OCI-LY7 (cell line): ENCODE results near the gene CRIP2. TPM values are rescaled to one million over a fixed set of nuclear protein-coding genes. Genes with fewer than 3 reads are reported as not detected.

Source experiments
- BruUV-seq: library from RNA; stranded (reverse); fragments of 400-500 nt; replicated peaks from 2 replicates; lab custom pipeline; 2021; lab: Mats Ljungman, UMichigan
- CTCF ChIA-PET: fragments of 300-600 bp; sonication (Branson Sonifier 250); formaldehyde crosslinking; loops from one replicate; lab custom pipeline; 2022; ENCODE audit warnings: antibody characterized with exemption; ENCODE audit not compliant: unreplicated experiment; lab: Charles Lee
- POLR2A ChIA-PET: fragments of 300-600 bp; sonication (Branson Sonifier 250); formaldehyde crosslinking; loops from one replicate; lab custom pipeline; 2022; ENCODE audit warnings: antibody characterized with exemption; lab: Charles Lee
- DNase-seq: peaks from one replicate; pipeline ENCODE4 v3.0.0-alpha.2; 2015; ENCODE audit warnings: low spot score
- H2AFZ ChIP-seq: fragments of 200-600 bp; sonication (generic), shearing (Covaris generic); 2 replicates; pipeline ENCODE4 v1.6.1; 2014; ENCODE audit warnings: mild to moderate bottlenecking, antibody characterized with exemption, low read length, moderate library complexity
- H3K27ac ChIP-seq: fragments of 200-600 bp; sonication (generic); 2 replicates; pipeline ENCODE4 v1.5.1; 2014; ENCODE audit warnings: mixed run types, low read depth, mild to moderate bottlenecking, moderate library complexity, low read length, inconsistent platforms; ENCODE audit not compliant: poor library complexity, severe bottlenecking
- H3K36me3 ChIP-seq: fragments of 200-600 bp; sonication (generic); 2 replicates; pipeline ENCODE4 v1.6.1; 2014; ENCODE audit warnings: mild to moderate bottlenecking, antibody characterized with exemption, low read length, moderate library complexity, mixed read lengths; ENCODE audit not compliant: insufficient read depth
- H3K4me1 ChIP-seq: fragments of 200-600 bp; sonication (generic); 2 replicates; pipeline ENCODE4 v1.5.1; 2014; ENCODE audit warnings: mild to moderate bottlenecking, low read length; ENCODE audit not compliant: insufficient read depth, poor library complexity, severe bottlenecking
- H3K4me2 ChIP-seq: fragments of 200-600 bp; sonication (generic); 2 replicates; pipeline ENCODE4 v1.6.1; 2014; ENCODE audit warnings: mild to moderate bottlenecking, low read length
- H3K4me3 ChIP-seq: fragments of 200-600 bp; sonication (generic); 2 replicates; pipeline ENCODE4 v1.5.1; 2014; ENCODE audit warnings: mild to moderate bottlenecking, low read depth, low read length; ENCODE audit not compliant: poor library complexity, severe bottlenecking
- H3K79me2 ChIP-seq: fragments of 200-600 bp; sonication (generic); 2 replicates; pipeline ENCODE4 v1.6.1; 2016; ENCODE audit warnings: low read depth, mild to moderate bottlenecking, low read length, moderate library complexity, mixed read lengths; ENCODE audit not compliant: insufficient read depth
- H3K9me2 ChIP-seq: fragments of 200-600 bp; sonication (generic); 2 replicates; pipeline ENCODE4 v1.6.1; 2016; ENCODE audit warnings: mild to moderate bottlenecking, low read length, mixed read lengths; ENCODE audit not compliant: insufficient read depth
- H3K9me3 ChIP-seq: fragments of 200-600 bp; sonication (generic); 2 replicates; pipeline ENCODE4 v1.6.1; 2014; ENCODE audit warnings: mild to moderate bottlenecking, mixed run types, low read length, mixed read lengths
- H4K20me1 ChIP-seq: fragments of 200-600 bp; sonication (generic); 2 replicates; pipeline ENCODE4 v1.6.1; 2014; ENCODE audit warnings: mild to moderate bottlenecking, antibody characterized with exemption, low read length, moderate library complexity, mixed read lengths; ENCODE audit not compliant: insufficient read depth
- EZH2phosphoT487 ChIP-seq: fragments of 200-600 bp; sonication (generic); IDR thresholded peaks from 2 replicates; pipeline ENCODE4 v1.6.1; 2018; ENCODE audit warnings: low read depth, borderline replicate concordance, mild to moderate bottlenecking, mixed run types, antibody characterized with exemption, low read length, moderate library complexity, mixed read lengths
- intact Hi-C: fragments of 100-400 bp; cut with micrococcal nuclease; formaldehyde crosslinking; loops from one replicate; pipeline ENCODE4 v1.10.0; 2022; ENCODE audit not compliant: unreplicated experiment
- total RNA-seq, 2 experiments: library from RNA; depleted of rRNA in 1 of 2; stranded (reverse); fragments of >200 nt in 1 of 2; shearing (Covaris generic) in 1 of 2; gene quantifications; 2 replicates each; pipeline ENCODE4 v1.2.3, GENCODE V29; 2014 to 2022
- TF ChIP-seq, protein P1 (sequence below): fragments of 200-600 bp; sonication (generic); conservative IDR thresholded peaks from 2 replicates; pipeline ENCODE4 v1.5.1; 2014; ENCODE audit warnings: mild to moderate bottlenecking, antibody characterized with exemption, low read length, moderate library complexity, mixed read lengths

CRIP2 gene
- total RNA-seq, 2 experiments from 2014 or later = not detected

DNA sequence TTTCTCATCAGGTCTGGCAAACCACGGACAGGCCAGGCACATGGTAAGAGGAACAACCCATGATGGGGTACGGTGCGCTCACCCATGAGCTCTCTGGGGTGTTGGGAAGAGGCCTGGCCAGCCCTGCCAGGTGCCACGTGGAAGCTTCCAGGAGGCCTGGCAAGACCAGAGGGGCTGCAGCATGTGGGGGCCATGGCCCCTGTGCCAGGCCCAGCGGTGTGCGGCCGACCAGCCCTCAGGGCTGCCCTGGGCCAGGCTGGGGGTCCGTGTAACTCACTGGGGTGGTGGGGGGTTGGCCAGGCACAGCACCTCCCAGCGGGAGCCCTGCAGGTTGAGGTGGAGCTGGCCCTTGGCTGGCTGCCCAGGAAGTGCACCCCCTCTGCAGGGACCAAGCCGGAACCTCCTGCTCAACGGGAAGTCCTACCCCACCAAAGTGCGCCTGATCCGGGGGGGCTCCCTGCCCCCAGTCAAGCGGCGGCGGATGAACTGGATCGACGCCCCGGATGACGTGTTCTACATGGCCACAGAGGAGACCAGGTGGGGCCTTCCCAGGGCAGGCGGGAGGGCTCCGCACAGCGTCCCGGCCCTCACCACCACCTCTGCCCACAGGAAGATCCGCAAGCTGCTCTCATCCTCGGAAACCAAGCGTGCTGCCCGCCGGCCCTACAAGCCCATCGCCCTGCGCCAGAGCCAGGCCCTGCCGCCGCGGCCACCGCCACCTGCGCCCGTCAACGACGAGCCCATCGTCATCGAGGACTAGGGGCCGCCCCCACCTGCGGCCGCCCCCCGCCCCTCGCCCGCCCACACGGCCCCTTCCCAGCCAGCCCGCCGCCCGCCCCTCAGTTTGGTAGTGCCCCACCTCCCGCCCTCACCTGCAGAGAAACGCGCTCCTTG lies 4.9 kb upstream of the CRIP2 start:
- Histone ChIP-seq H3K79me2 (no peaks in the 10 kb centered on the region), H3K36me3 (peaks cover 39% of the 10 kb centered on the region), H3K9me3 (no peaks in the 10 kb centered on the region), H3K27ac (no peak overlapping the region), H3K9me2 (no peaks in the 10 kb centered on the region), H3K4me2 (no peak overlapping the region), H3K4me3 (no peak overlapping the region), H3K4me1 (peaks cover 9% of the 10 kb centered on the region), H4K20me1 (no peaks in the 10 kb centered on the region), H2AFZ (no peak overlapping the region)
- CTCF ChIA-PET = no interaction called here
- intact Hi-C loops = no loop called here
- no peak for TF ChIP-seq EZH2phosphoT487
- TF ChIP-seq, protein P1, sequence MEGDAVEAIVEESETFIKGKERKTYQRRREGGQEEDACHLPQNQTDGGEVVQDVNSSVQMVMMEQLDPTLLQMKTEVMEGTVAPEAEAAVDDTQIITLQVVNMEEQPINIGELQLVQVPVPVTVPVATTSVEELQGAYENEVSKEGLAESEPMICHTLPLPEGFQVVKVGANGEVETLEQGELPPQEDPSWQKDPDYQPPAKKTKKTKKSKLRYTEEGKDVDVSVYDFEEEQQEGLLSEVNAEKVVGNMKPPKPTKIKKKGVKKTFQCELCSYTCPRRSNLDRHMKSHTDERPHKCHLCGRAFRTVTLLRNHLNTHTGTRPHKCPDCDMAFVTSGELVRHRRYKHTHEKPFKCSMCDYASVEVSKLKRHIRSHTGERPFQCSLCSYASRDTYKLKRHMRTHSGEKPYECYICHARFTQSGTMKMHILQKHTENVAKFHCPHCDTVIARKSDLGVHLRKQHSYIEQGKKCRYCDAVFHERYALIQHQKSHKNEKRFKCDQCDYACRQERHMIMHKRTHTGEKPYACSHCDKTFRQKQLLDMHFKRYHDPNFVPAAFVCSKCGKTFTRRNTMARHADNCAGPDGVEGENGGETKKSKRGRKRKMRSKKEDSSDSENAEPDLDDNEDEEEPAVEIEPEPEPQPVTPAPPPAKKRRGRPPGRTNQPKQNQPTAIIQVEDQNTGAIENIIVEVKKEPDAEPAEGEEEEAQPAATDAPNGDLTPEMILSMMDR = no peak
- DNase-seq = no peak
- BruUV-seq = no TSS peak
- POLR2A ChIA-PET = no interaction called here

GRCh38 chr14:105470350-105471296 lies 4.0 kb upstream of the CRIP2 start:
- Histone ChIP-seq H3K27ac (no peak overlapping the region), H3K4me1 (peaks cover 9% of the 10 kb centered on the region), H2AFZ (no peak overlapping the region), H3K79me2 (no peaks in the 10 kb centered on the region), H3K4me2 (no peak overlapping the region), H3K4me3 (no peak overlapping the region), H3K9me2 (no peaks in the 10 kb centered on the region), H3K36me3 (peaks cover 30% of the 10 kb centered on the region), H3K9me3 (no peaks in the 10 kb centered on the region), H4K20me1 (no peaks in the 10 kb centered on the region)
- TF ChIP-seq, protein P1 = no peak
- TF ChIP-seq EZH2phosphoT487 = no peak
- DNase-seq = no peak
- POLR2A ChIA-PET = no interaction called here
- CTCF ChIA-PET = no interaction called here
- intact Hi-C loops = no loop called here
- TSS peak; percentile 83 for BruUV-seq
